Prostate gland (tissue), 2 donors: ENCODE results near the gene ATMIN.

Experiments
- CTCF ChIP-seq, 4 experiments: fragments of 200-600 bp in 2 of 4; fragments of 450-650 bp in 2 of 4; sonication (generic) in 2 of 4; IDR thresholded peaks; 1 replicate in 3 of 4; 2 replicates in 1 of 4; pipeline ENCODE4 v1.5.1; 2016 to 2019; ENCODE audit warnings: antibody characterized with exemption in 4 of 4, mild to moderate bottlenecking in 2 of 4, moderate library complexity in 2 of 4
- POLR2A ChIP-seq: fragments of 450-650 bp; IDR thresholded peaks from one replicate; pipeline ENCODE4 v1.6.1; 2016; ENCODE audit warnings: antibody characterized with exemption, mild to moderate bottlenecking

- no peak for TF ChIP-seq CTCF (IDR thresholded peaks at IDR 0.05)
- TF ChIP-seq POLR2A, result no peak
Observed at GRCh38 chr16:81088836-81089235, 53.2 kb downstream of the ATMIN start.
